ENCODE results near the gene MTARC1. TPM values are rescaled to one million over a fixed set of nuclear protein-coding genes. Genes with fewer than 3 reads are reported as not detected.
A peak's percentile ranks its signal among the peaks of the same experiment; 100 is the strongest.

Gene MTARC1
- total RNA-seq, 1 donor from 2014 or later = 5.8 TPM

DNA sequence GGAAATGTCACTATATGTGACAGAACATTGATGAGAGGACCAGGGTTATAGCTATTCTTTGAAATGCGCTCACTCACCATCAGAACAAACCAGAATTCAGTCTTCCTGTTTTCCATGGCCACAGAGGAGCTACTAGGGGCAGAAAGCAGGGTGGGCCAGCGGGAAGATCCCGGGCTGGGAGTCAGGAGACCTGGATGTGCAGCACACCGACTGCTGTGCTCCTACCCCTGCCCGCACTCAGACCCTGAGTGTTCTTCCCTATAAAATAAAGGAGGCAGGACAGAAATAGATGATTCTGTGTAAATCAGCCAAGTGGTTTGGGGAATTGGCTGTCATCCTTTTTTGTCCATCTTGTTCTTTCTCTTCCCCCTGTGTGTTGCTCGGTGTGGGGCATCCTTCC, 21.0 kb downstream of the MTARC1 start:
- DNase-seq (ENCODE audit: low read depth) (no peak), FAIRE-seq (no peak)
- H3K4me3 ChIP-seq (ENCODE audit: low read depth, low read length) = no peak overlapping the region
- no peaks in the 10 kb centered on the region for H3K36me3 ChIP-seq (ENCODE audit: control insufficient read depth, insufficient read depth, low read length)
- TF ChIP-seq, protein P1, sequence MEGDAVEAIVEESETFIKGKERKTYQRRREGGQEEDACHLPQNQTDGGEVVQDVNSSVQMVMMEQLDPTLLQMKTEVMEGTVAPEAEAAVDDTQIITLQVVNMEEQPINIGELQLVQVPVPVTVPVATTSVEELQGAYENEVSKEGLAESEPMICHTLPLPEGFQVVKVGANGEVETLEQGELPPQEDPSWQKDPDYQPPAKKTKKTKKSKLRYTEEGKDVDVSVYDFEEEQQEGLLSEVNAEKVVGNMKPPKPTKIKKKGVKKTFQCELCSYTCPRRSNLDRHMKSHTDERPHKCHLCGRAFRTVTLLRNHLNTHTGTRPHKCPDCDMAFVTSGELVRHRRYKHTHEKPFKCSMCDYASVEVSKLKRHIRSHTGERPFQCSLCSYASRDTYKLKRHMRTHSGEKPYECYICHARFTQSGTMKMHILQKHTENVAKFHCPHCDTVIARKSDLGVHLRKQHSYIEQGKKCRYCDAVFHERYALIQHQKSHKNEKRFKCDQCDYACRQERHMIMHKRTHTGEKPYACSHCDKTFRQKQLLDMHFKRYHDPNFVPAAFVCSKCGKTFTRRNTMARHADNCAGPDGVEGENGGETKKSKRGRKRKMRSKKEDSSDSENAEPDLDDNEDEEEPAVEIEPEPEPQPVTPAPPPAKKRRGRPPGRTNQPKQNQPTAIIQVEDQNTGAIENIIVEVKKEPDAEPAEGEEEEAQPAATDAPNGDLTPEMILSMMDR (IDR thresholded peaks at IDR 0.05; ENCODE audit: insufficient read depth, low read length, severe bottlenecking) = no peak
- no peaks in the 10 kb centered on the region for H3K27me3 ChIP-seq (ENCODE audit: control insufficient read depth, insufficient read depth, low read length)

DNA sequence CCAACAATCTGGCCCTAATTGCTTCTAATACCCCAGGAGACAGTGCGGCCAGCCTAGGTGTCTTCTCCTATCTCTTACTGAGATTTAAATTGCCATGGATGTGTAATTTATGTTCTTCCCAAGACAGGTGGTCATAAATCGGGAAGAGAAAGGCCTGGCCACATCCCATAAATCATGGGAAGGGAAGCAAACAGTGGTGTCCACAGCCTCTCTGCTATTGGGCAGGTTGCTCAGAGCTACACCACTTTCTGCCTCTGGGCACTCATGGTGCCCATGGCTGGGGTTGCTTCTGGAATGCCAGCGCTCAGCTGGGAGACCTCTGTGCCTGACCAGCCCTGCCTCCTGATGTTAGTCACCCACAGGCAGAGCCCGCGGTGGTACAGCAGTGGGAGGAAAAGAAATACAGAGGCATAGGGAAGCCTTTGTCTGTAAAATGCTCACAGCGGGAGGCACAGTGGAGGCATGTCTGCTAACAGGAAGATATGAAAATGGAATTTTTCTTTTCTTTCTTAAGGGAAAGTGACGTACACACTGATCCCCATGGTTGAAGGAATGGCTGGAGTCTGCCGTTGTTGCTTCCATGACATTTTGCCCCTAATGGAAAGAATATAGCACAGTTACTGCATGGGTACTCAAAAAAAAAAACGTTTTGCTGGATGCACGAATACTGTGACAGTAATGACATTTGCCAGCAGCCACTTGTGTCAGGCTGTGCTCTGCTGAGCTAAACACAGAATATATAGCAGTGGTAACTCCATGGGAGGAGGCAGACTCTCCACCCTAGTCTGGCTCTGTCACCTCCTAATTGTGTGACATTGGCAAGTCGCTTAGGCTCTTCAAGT, 21.9 kb downstream of the MTARC1 start:
- H3K4me3 ChIP-seq (ENCODE audit: low read depth, low read length) = no peak overlapping the region
- no peaks in the 10 kb centered on the region for H3K36me3 ChIP-seq (ENCODE audit: control insufficient read depth, insufficient read depth, low read length)
- FAIRE-seq = no peak
- H3K27me3 ChIP-seq (ENCODE audit: control insufficient read depth, insufficient read depth, low read length) = no peaks in the 10 kb centered on the region
- no peak for DNase-seq (ENCODE audit: low read depth)
- TF ChIP-seq, protein P1 (IDR thresholded peaks at IDR 0.05; ENCODE audit: insufficient read depth, low read length, severe bottlenecking) = no peak

DNA sequence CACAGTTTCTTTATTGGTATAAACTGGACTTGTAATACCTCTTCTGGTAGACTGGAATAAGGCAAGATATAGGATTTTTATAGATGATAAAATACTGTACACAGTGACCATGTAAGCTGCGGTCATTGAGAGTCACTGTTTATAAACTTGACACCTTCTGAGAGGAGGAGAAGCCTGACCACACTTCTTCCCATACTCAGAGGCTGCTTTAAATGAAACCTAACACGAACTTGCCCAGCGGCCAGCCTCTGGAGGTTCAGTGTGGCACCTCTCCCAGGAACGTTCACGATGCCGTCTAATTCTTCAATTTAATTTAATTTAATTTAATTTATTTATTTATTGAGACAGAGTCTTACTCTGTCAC, 22.5 kb downstream of the MTARC1 start:
- H3K4me3 ChIP-seq (ENCODE audit: low read depth, low read length) = no peak overlapping the region
- TF ChIP-seq, protein P1 (IDR thresholded peaks at IDR 0.05; ENCODE audit: insufficient read depth, low read length, severe bottlenecking) = no peak
- FAIRE-seq (no peak), DNase-seq (ENCODE audit: low read depth) (no peak)
- H3K27me3 ChIP-seq (ENCODE audit: control insufficient read depth, insufficient read depth, low read length) = no peaks in the 10 kb centered on the region
- H3K36me3 ChIP-seq (ENCODE audit: control insufficient read depth, insufficient read depth, low read length) = no peaks in the 10 kb centered on the region

DNA sequence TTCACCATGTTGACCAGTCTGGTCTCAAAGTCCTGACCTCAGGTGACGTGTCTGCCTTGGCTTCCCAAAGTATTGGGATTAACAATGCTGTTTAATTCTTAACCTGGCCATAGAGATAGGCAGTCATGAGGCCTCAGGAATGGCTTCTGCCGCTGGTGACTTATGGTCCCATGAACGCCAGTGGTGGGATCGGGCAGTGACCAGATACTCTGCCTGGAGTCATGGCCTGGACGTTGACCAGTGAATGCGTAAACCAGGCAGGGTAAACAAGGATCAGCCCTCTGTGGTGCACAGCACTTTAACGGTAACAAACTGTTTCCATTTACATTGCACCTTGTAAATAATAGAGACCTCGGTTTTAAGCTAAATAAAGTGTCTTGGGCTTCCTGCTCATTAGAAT, 23.0 kb downstream of the MTARC1 start:
- FAIRE-seq (no peak), DNase-seq (ENCODE audit: low read depth) (no peak)
- no peak overlapping the region for H3K4me3 ChIP-seq (ENCODE audit: low read depth, low read length)

DNA sequence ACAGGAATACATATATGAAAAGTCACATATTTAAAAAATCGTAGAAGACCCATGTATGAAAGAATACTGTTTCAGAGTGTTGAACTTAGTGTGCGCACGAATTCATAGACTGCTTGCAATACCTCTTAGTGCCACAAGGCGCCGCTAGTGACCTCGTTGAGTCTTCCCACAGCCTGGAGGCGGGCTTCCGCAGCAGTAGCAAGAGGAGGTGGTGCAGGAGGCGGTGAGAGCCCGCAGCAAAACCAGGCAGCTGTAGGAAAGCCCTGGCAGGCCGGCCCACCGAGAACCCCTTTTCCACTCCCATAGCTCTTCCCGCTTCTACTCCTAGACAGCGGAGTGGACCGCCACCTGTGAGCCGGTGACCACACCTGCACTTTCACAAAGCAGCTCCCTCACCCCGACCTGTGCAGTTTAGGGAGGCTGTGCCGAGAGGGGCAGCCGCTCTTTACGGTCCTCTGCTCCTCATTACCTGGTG, 23.5 kb downstream of the MTARC1 start:
- H3K27me3 ChIP-seq (ENCODE audit: control insufficient read depth, insufficient read depth, low read length) = no peaks in the 10 kb centered on the region
- H3K4me3 ChIP-seq (ENCODE audit: low read depth, low read length) = no peak overlapping the region
- TF ChIP-seq, protein P1 (IDR thresholded peaks at IDR 0.05; ENCODE audit: insufficient read depth, low read length, severe bottlenecking) = peak; percentile 86
- H3K36me3 ChIP-seq (ENCODE audit: control insufficient read depth, insufficient read depth, low read length) = no peaks in the 10 kb centered on the region
- DNase-seq (ENCODE audit: low read depth) (peak; percentile 60), FAIRE-seq (no peak)

More for the DNA sequence above, 23.0 kb downstream of the MTARC1 start:
- no peaks in the 10 kb centered on the region for H3K36me3 ChIP-seq (ENCODE audit: control insufficient read depth, insufficient read depth, low read length)
- TF ChIP-seq, protein P1 (IDR thresholded peaks at IDR 0.05; ENCODE audit: insufficient read depth, low read length, severe bottlenecking) = no peak
- no peaks in the 10 kb centered on the region for H3K27me3 ChIP-seq (ENCODE audit: control insufficient read depth, insufficient read depth, low read length)
